Nucleus accumbens (tissue), 56 donors: Measurements from ENCODE around the gene VWC2L.

Experiments used
- DNase-seq, 56 donors: peaks; one replicate each; lab custom pipeline; 2025; lab: John Stamatoyannopoulos, UW

VWC2L gene

GRCh38 chr2:214533541-214533940, 122.7 kb downstream of the VWC2L start:
- no peak for DNase-seq

- no peak for DNase-seq
These were observed 125.8 kb downstream of the VWC2L start for GRCh38 chr2:214536625-214537024.

- DNase-seq, result no peak
These were observed 127.1 kb downstream of the VWC2L start for GRCh38 chr2:214537929-214538328.

- peak in 1 of 56 donors; percentile 1 for DNase-seq
These were observed 131.4 kb downstream of the VWC2L start for GRCh38 chr2:214542295-214542694.

- DNase-seq, result no peak
These were observed 132.0 kb downstream of the VWC2L start for GRCh38 chr2:214542866-214543265.

GRCh38 chr2:214543386-214543955, 132.6 kb downstream of the VWC2L start:
- DNase-seq, result no peak

GRCh38 chr2:214545898-214546542, 135.2 kb downstream of the VWC2L start:
- DNase-seq, result no peak

- DNase-seq, result no peak
These were observed 137.1 kb downstream of the VWC2L start for GRCh38 chr2:214547931-214548330.

- DNase-seq, result no peak
These were observed 139.1 kb downstream of the VWC2L start for GRCh38 chr2:214549946-214550345.

GRCh38 chr2:214550786-214551185, 139.9 kb downstream of the VWC2L start:
- DNase-seq, result no peak

- DNase-seq, result no peak
These were observed 147.0 kb downstream of the VWC2L start for GRCh38 chr2:214557884-214558283.

GRCh38 chr2:214558341-214558740, 147.5 kb downstream of the VWC2L start:
- DNase-seq, result no peak

GRCh38 chr2:214560176-214560575, 149.3 kb downstream of the VWC2L start:
- no peak for DNase-seq

GRCh38 chr2:214560618-214561190, 149.8 kb downstream of the VWC2L start:
- no peak for DNase-seq

- DNase-seq, result no peak
These were observed 154.4 kb downstream of the VWC2L start for GRCh38 chr2:214565246-214565645.

- no peak for DNase-seq
These were observed 155.6 kb downstream of the VWC2L start for GRCh38 chr2:214566457-214566856.

GRCh38 chr2:214569419-214570035, 158.7 kb downstream of the VWC2L start:
- DNase-seq, result no peak

GRCh38 chr2:214574084-214574781, 163.4 kb downstream of the VWC2L start:
- no peak for DNase-seq

- peak in 52 of 56 donors; percentile 11 to 87 (median 67) for DNase-seq
These were observed 164.2 kb downstream of the VWC2L start for GRCh38 chr2:214575030-214575429.

GRCh38 chr2:214575465-214575864, 164.6 kb downstream of the VWC2L start:
- DNase-seq, result peak in 13 of 56 donors; percentile 3 to 37 (median 11)

- DNase-seq, result no peak
These were observed 166.9 kb downstream of the VWC2L start for GRCh38 chr2:214577769-214578168.
